Neural progenitor cell (in vitro differentiated cells): Measurements from ENCODE around the gene BPIFB2. TPM values are rescaled to one million over a fixed set of nuclear protein-coding genes. Genes with fewer than 3 reads are reported as not detected.

ENCODE experiments used
- DNase-seq: peaks from one replicate; pipeline ENCODE4 v3.0.0-alpha.2; 2016; ENCODE audit warnings: low spot score
- H2AFZ ChIP-seq: fragments of 200-600 bp; sonication (generic); replicated peaks from 2 replicates; pipeline ENCODE4 v1.6.1; 2016; ENCODE audit warnings: antibody characterized with exemption
- H3F3A ChIP-seq: fragments of 200-600 bp; sonication (generic); 2 replicates; pipeline ENCODE4 v1.6.1; 2016; ENCODE audit warnings: antibody characterized with exemption, low read depth
- H3K27ac ChIP-seq: fragments of 200-600 bp; sonication (generic); 2 replicates; pipeline ENCODE4 v1.5.1; 2016; ENCODE audit warnings: mild to moderate bottlenecking
- H3K27me3 ChIP-seq: fragments of 200-600 bp; sonication (generic); 2 replicates; pipeline ENCODE4 v1.6.1; 2016; ENCODE audit warnings: mild to moderate bottlenecking, moderate library complexity
- H3K36me3 ChIP-seq: fragments of 200-600 bp; sonication (generic); 2 replicates; pipeline ENCODE4 v1.5.1; 2016
- H3K4me1 ChIP-seq: fragments of 200-600 bp; sonication (generic); 2 replicates; pipeline ENCODE4 v1.6.1; 2016; ENCODE audit warnings: mixed run types
- H3K4me2 ChIP-seq: fragments of 200-600 bp; sonication (generic); 2 replicates; pipeline ENCODE4 v1.6.1; 2016
- H3K4me3 ChIP-seq: fragments of 200-600 bp; sonication (generic); 2 replicates; pipeline ENCODE4 v1.5.1; 2016
- H3K79me2 ChIP-seq: fragments of 200-600 bp; sonication (generic); 2 replicates; pipeline ENCODE4 v1.6.1; 2016; ENCODE audit warnings: low read depth
- H3K9ac ChIP-seq: fragments of 200-600 bp; sonication (generic); 2 replicates; pipeline ENCODE4 v1.6.1; 2016
- H3K9me3 ChIP-seq: fragments of 200-600 bp; sonication (generic); 2 replicates; pipeline ENCODE4 v1.5.1; 2016; ENCODE audit warnings: low read depth
- H4K20me1 ChIP-seq: fragments of 200-600 bp; sonication (generic); 2 replicates; pipeline ENCODE4 v1.6.1; 2016; ENCODE audit warnings: low read depth
- H3K27ac Mint-ChIP-seq: 3 replicates; pipeline ENCODE4 v1.8.0; 2021; ENCODE audit warnings: mixed read lengths
- H3K27me3 Mint-ChIP-seq: 2 replicates; pipeline ENCODE4 v1.8.0; 2022; ENCODE audit warnings: low read depth, mild to moderate bottlenecking, inconsistent platforms, moderate library complexity, mixed read lengths; ENCODE audit not compliant: insufficient read depth
- H3K36me3 Mint-ChIP-seq: 3 replicates; pipeline ENCODE4 v1.8.0; 2021; ENCODE audit warnings: mixed read lengths
- H3K4me1 Mint-ChIP-seq: 3 replicates; pipeline ENCODE4 v1.8.0; 2021; ENCODE audit warnings: mixed read lengths
- H3K4me3 Mint-ChIP-seq: 3 replicates; pipeline ENCODE4 v1.8.0; 2021; ENCODE audit warnings: mild to moderate bottlenecking, moderate library complexity, mixed read lengths
- H3K9me3 Mint-ChIP-seq: 3 replicates; pipeline ENCODE4 v1.8.0; 2020; ENCODE audit warnings: mixed read lengths
- CTCF ChIP-seq: fragments of 200-600 bp; sonication (generic); IDR thresholded peaks from 2 replicates; pipeline ENCODE4 v1.5.1; 2017; ENCODE audit warnings: antibody characterized with exemption, mild to moderate bottlenecking
- EZH2 ChIP-seq: fragments of 200-600 bp; sonication (generic); IDR thresholded peaks from 2 replicates; pipeline ENCODE4 v1.6.1; 2017; ENCODE audit warnings: antibody characterized with exemption, mild to moderate bottlenecking, moderate library complexity
- EZH2phosphoT487 ChIP-seq: fragments of 200-600 bp; sonication (generic); IDR thresholded peaks from 2 replicates; pipeline ENCODE4 v1.6.1; 2017; ENCODE audit warnings: antibody characterized with exemption
- total RNA-seq: library from RNA; depleted of rRNA; stranded (reverse); fragments of >200 nt; gene quantifications from 2 replicates; pipeline ENCODE4 v1.2.3, GENCODE V29; 2015; ENCODE audit warnings: low replicate concordance

BPIFB2 gene
- total RNA-seq, 1 donor from 2014 or later, result not detected

- H3K9ac ChIP-seq, result no peak overlapping the region
- no peak overlapping the region for H2AFZ ChIP-seq
- DNase-seq, result no peak
- no peaks in the 10 kb centered on the region for H3F3A ChIP-seq
- H3K27me3 ChIP-seq, result no peaks in the 10 kb centered on the region
- TF ChIP-seq CTCF (no peak), EZH2phosphoT487 (no peak), EZH2 (no peak)
- H3K9me3 Mint-ChIP-seq, result peaks cover 7% of the 10 kb centered on the region
- no peak overlapping the region for H3K4me2 ChIP-seq
- no peak overlapping the region for H3K4me3 ChIP-seq
- H3K27ac ChIP-seq, result no peak overlapping the region
- no peaks in the 10 kb centered on the region for H3K79me2 ChIP-seq
- H3K36me3 Mint-ChIP-seq, result no peaks in the 10 kb centered on the region
- H4K20me1 ChIP-seq, result no peaks in the 10 kb centered on the region
- H3K4me1 ChIP-seq, result no peaks in the 10 kb centered on the region
- H3K27ac Mint-ChIP-seq, result no peak overlapping the region
- H3K4me1 Mint-ChIP-seq, result peaks cover 4% of the 10 kb centered on the region
- H3K4me3 Mint-ChIP-seq, result no peak overlapping the region
- peaks cover 9% of the 10 kb centered on the region for H3K27me3 Mint-ChIP-seq
- no peaks in the 10 kb centered on the region for H3K36me3 ChIP-seq
- H3K9me3 ChIP-seq, result no peaks in the 10 kb centered on the region
Observed at GRCh38 chr20:32999603-33000250, 7.8 kb upstream of the BPIFB2 start.

- H3K4me3 Mint-ChIP-seq, result no peak overlapping the region
Observed at GRCh38 chr20:33000802-33001466, 6.6 kb upstream of the BPIFB2 start.

GRCh38 chr20:33002087-33002808 is 5.3 kb upstream of the BPIFB2 start:
- Histone ChIP-seq H2AFZ (no peak overlapping the region), H4K20me1 (no peaks in the 10 kb centered on the region), H3K4me1 (no peaks in the 10 kb centered on the region), H3K4me3 (no peak overlapping the region), H3K27ac (no peak overlapping the region), H3K4me2 (no peak overlapping the region), H3F3A (no peaks in the 10 kb centered on the region), H3K79me2 (no peaks in the 10 kb centered on the region), H3K9ac (no peak overlapping the region), H3K27me3 (no peaks in the 10 kb centered on the region), H3K36me3 (no peaks in the 10 kb centered on the region), H3K9me3 (no peaks in the 10 kb centered on the region)
- peak overlapping the region; percentile 5 for H3K27ac Mint-ChIP-seq
- no peak for DNase-seq
- no peaks in the 10 kb centered on the region for H3K36me3 Mint-ChIP-seq
- H3K4me1 Mint-ChIP-seq, result peaks cover 6% of the 10 kb centered on the region
- no peak for TF ChIP-seq EZH2
- no peak for TF ChIP-seq EZH2phosphoT487
- TF ChIP-seq CTCF, result no peak
- peaks cover 14% of the 10 kb centered on the region for H3K27me3 Mint-ChIP-seq
- H3K4me3 Mint-ChIP-seq, result no peak overlapping the region
- H3K9me3 Mint-ChIP-seq, result peaks cover 2% of the 10 kb centered on the region

More at GRCh38 chr20:33000802-33001466, 6.6 kb upstream of the BPIFB2 start:
- no peak overlapping the region for H3K4me2 ChIP-seq
- H3K4me1 Mint-ChIP-seq, result peaks cover 4% of the 10 kb centered on the region
- H4K20me1 ChIP-seq, result no peaks in the 10 kb centered on the region
- no peak overlapping the region for H3K27ac ChIP-seq
- H3K9me3 Mint-ChIP-seq, result peaks cover 2% of the 10 kb centered on the region
- TF ChIP-seq CTCF (no peak), EZH2phosphoT487 (no peak), EZH2 (no peak)
- DNase-seq, result no peak
- H3K9me3 ChIP-seq, result no peaks in the 10 kb centered on the region
- H3K79me2 ChIP-seq, result no peaks in the 10 kb centered on the region
- no peaks in the 10 kb centered on the region for H3K4me1 ChIP-seq
- no peaks in the 10 kb centered on the region for H3K36me3 Mint-ChIP-seq
- no peak overlapping the region for H3K9ac ChIP-seq
- H3K27me3 ChIP-seq, result no peaks in the 10 kb centered on the region
- H3K4me3 ChIP-seq, result no peak overlapping the region
- H3F3A ChIP-seq, result no peaks in the 10 kb centered on the region
- peak overlapping the region; percentile 37 for H3K27ac Mint-ChIP-seq
- H3K36me3 ChIP-seq, result no peaks in the 10 kb centered on the region
- H2AFZ ChIP-seq, result no peak overlapping the region
- H3K27me3 Mint-ChIP-seq, result peaks cover 11% of the 10 kb centered on the region
